Measurements from ENCODE around the gene SLC35A4. TPM values are rescaled to one million over a fixed set of nuclear protein-coding genes. Genes with fewer than 3 reads are reported as not detected.
"Not testable (repeated sequence)": the region's sequence is repeated elsewhere in the genome, so short reads cannot be mapped to it uniquely, and the experiment has no call there.

The SLC35A4 gene
- total RNA-seq, 1 donor from 2014 or later = 61.8 TPM

DNA sequence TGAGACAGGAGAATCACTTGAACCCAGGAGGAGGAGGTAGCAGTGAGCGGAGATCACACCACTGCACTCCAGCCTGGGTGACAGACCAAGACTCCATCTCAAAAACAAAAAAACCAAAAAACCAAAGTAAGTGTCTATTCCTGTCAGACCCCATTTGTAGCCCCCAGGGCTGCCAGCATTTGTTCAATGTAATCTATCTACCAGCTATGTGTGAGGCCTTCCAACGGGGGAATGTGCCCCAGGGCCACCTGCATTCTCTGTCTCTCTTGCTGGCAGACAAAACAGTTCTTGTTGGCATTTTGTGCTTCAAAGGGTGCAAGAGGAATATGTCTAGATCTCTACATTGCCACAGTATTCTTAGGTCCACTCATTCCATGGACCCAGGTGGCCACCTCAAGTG is 34.2 kb downstream of the SLC35A4 start:
- TF ChIP-seq, protein P1, sequence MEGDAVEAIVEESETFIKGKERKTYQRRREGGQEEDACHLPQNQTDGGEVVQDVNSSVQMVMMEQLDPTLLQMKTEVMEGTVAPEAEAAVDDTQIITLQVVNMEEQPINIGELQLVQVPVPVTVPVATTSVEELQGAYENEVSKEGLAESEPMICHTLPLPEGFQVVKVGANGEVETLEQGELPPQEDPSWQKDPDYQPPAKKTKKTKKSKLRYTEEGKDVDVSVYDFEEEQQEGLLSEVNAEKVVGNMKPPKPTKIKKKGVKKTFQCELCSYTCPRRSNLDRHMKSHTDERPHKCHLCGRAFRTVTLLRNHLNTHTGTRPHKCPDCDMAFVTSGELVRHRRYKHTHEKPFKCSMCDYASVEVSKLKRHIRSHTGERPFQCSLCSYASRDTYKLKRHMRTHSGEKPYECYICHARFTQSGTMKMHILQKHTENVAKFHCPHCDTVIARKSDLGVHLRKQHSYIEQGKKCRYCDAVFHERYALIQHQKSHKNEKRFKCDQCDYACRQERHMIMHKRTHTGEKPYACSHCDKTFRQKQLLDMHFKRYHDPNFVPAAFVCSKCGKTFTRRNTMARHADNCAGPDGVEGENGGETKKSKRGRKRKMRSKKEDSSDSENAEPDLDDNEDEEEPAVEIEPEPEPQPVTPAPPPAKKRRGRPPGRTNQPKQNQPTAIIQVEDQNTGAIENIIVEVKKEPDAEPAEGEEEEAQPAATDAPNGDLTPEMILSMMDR (conservative IDR thresholded peaks at IDR 0.05; ENCODE audit: low read depth, low read length) = no peak
- DNase-seq (ENCODE audit: low read depth) = no peak
- no peak overlapping the region for H3K4me3 ChIP-seq (ENCODE audit: low read depth, low read length)

DNA sequence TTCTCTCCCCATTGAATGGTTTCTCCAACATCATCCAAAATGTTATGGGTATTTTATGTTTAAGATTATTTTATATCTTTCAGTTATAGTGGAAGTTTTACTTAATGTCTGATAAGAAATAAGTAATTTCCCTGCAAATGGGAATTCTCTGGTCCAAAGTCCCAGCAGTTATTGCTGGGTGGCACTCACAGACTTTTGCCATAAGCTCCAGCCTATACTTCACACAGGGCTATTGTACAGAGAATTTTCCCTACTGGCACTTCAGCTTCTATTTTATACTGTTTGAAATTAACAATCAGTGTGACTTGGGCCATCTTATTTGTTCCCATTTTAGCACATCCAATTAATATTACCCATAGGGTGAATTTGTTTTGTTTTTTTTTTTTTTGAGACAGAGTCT is 35.5 kb downstream of the SLC35A4 start:
- TF ChIP-seq, protein P1 (conservative IDR thresholded peaks at IDR 0.05; ENCODE audit: low read depth, low read length) = no peak
- no peak for DNase-seq (ENCODE audit: low read depth)

DNA sequence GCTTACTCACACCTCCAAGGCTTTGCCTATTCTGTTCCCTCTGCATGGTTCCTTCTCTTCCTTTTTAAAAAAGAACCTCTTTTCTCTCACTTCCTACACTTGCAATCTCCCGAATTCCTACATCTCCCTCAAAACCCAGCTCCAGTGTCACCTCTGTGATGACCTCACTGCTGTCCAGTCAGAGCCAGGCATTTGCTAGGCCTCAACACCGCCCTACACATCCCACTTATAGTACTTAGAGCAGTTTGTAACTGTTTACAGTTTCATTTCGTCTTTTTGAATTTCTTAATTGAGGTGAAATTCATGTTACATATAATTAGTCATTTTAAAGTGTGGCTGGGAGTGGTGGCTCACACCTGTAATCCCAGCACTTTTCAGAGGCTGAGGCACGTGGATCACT is 37.5 kb downstream of the SLC35A4 start:
- H3K4me3 ChIP-seq (ENCODE audit: low read depth, low read length) = no peak overlapping the region
- DNase-seq (ENCODE audit: low read depth) = no peak
- TF ChIP-seq, protein P1 (conservative IDR thresholded peaks at IDR 0.05; ENCODE audit: low read depth, low read length) = no peak

More for the DNA sequence above, 35.5 kb downstream of the SLC35A4 start:
- H3K4me3 ChIP-seq (ENCODE audit: low read depth, low read length) = no peak overlapping the region

DNA sequence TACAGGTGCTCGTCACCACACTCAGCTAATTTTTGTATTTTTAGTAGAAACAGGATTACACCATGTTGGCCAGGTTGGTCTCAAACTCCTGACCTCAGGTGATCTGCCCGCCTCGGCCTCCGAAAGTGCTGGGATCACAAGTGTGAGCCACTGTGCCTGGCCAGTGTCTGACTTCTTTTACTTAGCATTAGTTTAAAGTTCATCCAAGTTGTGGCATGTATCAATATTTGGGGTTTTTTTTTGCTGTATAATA is 38.7 kb downstream of the SLC35A4 start:
- H3K4me3 ChIP-seq (ENCODE audit: low read depth, low read length); DNase-seq (ENCODE audit: low read depth): not testable (repeated sequence)

DNA sequence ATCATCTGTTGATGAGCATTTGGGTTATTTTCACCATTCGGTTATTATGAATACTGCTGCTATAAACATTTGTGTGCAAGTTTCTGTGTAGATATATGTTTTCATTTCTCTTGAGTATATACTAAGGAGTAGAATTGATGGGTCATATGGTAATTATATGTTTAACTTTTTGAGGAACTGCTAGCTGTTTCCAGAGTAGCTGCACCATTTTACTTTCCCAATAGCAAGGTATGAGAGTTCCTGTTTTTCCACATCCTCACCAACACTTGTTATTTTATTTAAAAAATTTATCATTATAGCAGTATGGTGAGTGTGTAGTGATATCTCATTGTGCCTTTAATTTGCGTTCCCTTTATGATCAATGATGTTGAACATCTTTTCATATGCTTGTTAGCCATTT is 39.1 kb downstream of the SLC35A4 start:
- DNase-seq (ENCODE audit: low read depth) = no peak
- no peak overlapping the region for H3K4me3 ChIP-seq (ENCODE audit: low read depth, low read length)
- TF ChIP-seq, protein P1 (conservative IDR thresholded peaks at IDR 0.05; ENCODE audit: low read depth, low read length) = no peak

DNA sequence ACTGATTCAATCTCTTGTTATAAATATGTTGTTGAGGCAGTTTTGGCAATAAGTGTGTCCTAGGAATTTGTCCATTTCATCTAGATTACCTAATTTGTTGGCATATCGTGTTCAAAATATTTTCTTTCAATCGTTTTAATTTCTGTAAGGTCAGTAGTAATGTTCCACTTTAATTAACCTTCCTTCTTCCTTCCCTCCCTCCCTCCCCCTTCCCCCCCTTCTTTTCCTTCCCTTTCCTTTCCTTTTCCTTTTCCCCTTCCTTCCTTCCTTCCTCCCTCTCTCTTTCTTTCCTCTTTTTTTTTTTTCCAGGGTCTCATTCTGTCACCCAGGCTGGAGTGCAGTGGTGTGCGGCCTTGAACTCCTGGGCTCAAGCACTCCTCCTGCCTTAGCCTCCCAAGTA is 41.3 kb downstream of the SLC35A4 start:
- DNase-seq (ENCODE audit: low read depth) = no peak
- TF ChIP-seq, protein P1 (conservative IDR thresholded peaks at IDR 0.05; ENCODE audit: low read depth, low read length) = no peak
- H3K4me3 ChIP-seq (ENCODE audit: low read depth, low read length) = no peak overlapping the region

DNA sequence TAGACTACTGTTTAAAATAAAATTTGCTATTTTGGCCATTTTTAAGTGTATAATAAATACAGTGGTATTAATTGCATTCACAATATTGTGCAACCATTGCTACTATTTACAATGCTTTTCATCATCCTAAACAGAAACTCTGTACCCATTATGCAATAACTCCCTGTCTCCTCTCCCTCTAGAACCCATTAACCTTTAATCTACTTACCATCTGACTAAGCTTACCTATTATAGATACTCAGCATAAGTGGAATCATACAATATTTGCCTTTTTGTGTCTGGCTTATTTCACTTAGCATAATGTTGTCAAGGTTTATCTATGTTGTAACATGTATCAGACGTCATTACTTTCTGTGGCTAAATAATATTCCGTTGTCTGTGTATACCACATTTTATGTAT is 42.4 kb downstream of the SLC35A4 start:
- no peak for DNase-seq (ENCODE audit: low read depth)
- no peak overlapping the region for H3K4me3 ChIP-seq (ENCODE audit: low read depth, low read length)
- TF ChIP-seq, protein P1 (conservative IDR thresholded peaks at IDR 0.05; ENCODE audit: low read depth, low read length) = no peak

DNA sequence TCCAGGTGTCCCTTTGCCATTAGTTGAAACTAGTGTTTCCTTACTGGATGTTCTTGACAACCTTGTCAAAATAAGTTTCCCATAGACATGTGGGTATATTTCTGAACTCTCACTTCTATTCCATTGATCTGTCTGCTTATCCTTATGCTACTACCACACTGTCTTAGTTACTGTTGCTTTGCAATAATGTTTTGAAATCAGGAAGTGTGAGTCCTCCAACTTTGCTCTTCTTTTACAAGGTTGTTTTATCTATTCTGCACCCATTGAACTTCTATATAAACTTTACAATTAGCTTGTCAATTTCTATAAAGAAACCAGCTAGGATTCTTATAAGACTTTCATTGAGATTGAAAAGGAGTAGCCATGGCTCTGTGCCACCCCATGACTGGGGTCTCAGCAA is 44.1 kb downstream of the SLC35A4 start:
- TF ChIP-seq, protein P1 (conservative IDR thresholded peaks at IDR 0.05; ENCODE audit: low read depth, low read length) = no peak
- H3K4me3 ChIP-seq (ENCODE audit: low read depth, low read length) = no peak overlapping the region
- DNase-seq (ENCODE audit: low read depth) = no peak
